ENCODE measurements around the gene CALHM1. TPM values are rescaled to one million over a fixed set of nuclear protein-coding genes. Genes with fewer than 3 reads are reported as not detected.

CALHM1 gene
- polyA plus RNA-seq, 6 donors from 2014 or later: not detected

DNA sequence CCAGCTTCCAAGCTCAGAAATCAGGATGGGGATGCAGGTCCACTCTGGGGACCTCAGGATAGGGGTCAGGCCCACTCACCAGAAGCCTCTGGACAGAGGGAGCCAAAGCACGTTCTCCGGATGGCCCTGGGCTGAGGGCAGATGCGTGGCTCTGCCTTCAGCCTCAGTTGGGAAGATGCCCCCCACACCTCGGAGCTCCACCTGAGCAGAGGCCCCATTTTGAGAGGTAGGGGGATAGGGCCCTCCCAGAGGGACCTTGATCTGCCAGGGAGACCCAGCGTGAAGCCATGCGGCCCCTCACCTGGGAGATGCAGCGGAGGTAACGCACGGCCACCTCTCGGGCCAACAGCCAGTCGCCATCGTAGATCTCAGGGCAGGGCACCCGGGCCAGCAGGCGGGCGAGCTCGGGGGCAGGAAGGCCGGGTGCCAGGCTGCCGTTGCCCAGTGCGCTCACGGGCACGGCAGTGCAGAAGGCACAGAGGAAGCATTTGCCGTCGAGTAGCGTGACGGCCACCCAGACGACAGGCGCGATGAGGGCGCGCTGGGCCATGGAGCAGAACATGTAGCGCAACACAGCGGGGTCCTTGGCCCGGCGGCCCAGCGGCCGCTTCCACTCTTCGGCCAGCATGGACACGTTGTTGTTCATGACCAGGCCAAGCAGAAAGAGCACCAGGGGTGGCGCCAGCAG, 660 bp downstream of the CALHM1 start:
- no peak overlapping the region for H3K4me3 Mint-ChIP-seq
- peaks cover 0 to 7% (median 0%) of the 10 kb centered on the region in 3 donors for H3K4me1 Mint-ChIP-seq
- ATAC-seq (ENCODE audit: low read depth in 2 of 2): no peak
- H3K9me3 Mint-ChIP-seq: no peaks in the 10 kb centered on the region
- H3K27me3 Mint-ChIP-seq: peaks cover 0 to 12% (median 4%) of the 10 kb centered on the region in 3 donors
- no peak overlapping the region for H3K27ac Mint-ChIP-seq
- no peaks in the 10 kb centered on the region for H3K36me3 Mint-ChIP-seq
- DNase-seq: no peak

DNA sequence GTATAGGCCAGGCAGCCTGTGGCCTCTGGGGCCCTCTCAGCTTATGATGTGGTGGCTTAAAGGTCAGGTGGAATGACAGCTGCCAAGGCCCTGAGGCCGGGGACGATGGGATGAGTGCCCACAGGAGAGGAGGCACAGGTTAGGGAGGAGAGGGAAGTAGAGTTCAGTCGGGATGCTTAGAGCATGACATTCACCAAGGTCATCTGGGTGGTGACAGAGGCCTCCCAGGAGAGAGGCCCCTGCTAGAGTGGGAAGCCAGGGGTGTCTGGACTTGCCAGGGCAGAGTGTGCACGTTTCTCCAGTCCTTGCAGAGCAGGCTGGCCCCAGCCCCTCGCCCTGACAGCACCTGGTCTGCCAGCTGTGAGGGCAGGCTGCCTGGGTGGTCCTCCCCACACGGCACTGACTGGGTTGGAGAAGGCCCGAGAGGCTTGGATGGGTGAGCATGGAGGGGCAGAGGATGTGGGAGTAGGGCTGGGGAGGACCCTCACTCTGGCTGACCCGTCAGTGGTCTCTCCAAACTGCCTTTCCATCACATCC, 1.5 kb downstream of the CALHM1 start:
- H3K27ac Mint-ChIP-seq: no peak overlapping the region
- peaks cover under 1 to 12% (median 6%) of the 10 kb centered on the region in 3 donors for H3K4me1 Mint-ChIP-seq
- H3K36me3 Mint-ChIP-seq: no peaks in the 10 kb centered on the region
- H3K27me3 Mint-ChIP-seq: peaks cover 0 to 20% (median 4%) of the 10 kb centered on the region in 3 donors
- DNase-seq (no peak), ATAC-seq (ENCODE audit: low read depth in 2 of 2) (no peak)
- no peak overlapping the region for H3K4me3 Mint-ChIP-seq
- no peaks in the 10 kb centered on the region for H3K9me3 Mint-ChIP-seq

DNA sequence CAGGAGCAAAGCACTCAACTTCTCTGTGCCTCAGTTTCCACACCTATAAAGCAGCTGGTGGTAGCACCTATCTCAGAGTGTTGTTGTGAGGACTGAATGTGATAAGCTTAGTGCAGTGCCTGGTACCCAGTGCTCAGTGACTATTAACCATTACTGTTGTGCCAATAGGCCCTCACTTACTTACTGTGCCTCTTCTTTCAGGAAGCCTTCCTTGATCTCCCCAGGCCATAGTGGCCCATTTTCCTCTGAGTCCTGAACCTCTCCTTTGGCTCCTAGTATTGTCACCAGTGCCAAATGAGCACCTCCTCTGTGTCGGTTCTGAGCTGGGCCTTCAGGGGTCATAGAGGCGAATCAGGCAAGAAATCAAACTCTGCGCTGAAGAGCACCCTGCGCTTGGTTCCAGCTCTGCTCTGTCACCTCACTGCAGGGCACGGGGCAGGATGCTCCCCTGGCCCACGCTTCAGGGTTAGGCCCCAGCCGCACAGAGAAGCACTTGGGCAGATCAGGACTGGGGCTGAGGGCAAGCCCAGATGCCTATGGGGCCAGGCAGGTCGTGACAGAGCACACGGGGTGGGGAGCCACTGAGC, 2.5 kb downstream of the CALHM1 start:
- Mint-ChIP-seq H3K36me3 (no peaks in the 10 kb centered on the region), H3K27me3 (peaks cover 0 to 27% (median 4%) of the 10 kb centered on the region in 3 donors), H3K4me1 (peaks cover 9 to 12% (median 12%) of the 10 kb centered on the region in 3 donors), H3K4me3 (no peak overlapping the region), H3K27ac (no peak overlapping the region), H3K9me3 (no peaks in the 10 kb centered on the region)
- ATAC-seq (ENCODE audit: low read depth in 2 of 2): no peak
- DNase-seq: no peak

DNA sequence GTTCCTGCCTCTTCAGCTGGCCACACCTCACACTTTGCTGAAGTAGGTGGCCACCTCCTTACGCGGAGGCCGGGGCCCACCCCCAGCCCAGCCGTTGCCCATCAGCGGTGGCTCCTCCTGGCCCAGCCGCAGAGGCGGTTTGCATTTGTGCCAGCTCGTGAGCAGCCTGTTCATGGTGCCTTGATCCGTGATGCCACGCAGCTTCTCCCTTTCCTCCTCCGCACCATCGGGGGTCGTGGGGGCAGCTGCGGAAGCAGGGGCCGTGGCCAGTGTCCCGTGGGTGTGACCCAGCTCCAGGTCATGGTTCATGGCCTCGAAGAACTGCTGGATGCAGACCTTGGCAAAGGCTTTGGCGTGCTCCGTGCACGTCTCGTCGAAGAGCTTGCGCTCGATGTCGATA, 3.5 kb downstream of the CALHM1 start:
- Mint-ChIP-seq H3K27me3 (peaks cover 0 to 32% (median 4%) of the 10 kb centered on the region in 3 donors), H3K4me3 (no peak overlapping the region)
- no peak for ATAC-seq (ENCODE audit: low read depth in 2 of 2)

DNA sequence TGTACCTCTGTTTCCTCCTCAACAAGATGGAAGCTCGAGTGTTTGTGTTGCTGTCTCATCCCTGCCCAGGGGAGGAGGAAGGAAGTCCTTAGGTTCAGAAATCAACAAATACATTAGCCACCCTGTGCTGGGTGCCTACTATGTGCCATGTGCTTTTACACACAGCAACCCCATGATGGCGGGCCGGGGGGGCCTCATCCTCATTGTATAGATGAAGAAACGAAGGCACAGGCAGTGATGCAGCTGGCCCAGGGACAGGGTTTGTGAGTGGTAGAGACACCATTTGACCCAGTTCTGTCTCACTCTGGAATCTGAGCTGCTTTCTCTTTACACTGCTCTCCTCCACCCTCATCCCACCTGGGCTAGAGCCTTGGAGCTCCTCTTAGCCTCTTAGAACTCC, 4.7 kb downstream of the CALHM1 start:
- Mint-ChIP-seq H3K27ac (no peak overlapping the region), H3K4me3 (peak overlapping the region in 2 of 8 donors; percentile 44 to 84), H3K4me1 (peaks cover 16 to 21% (median 17%) of the 10 kb centered on the region in 3 donors), H3K36me3 (peaks cover 0 to under 1% of the 10 kb centered on the region in 2 donors), H3K27me3 (peaks cover 0 to 32% (median 4%) of the 10 kb centered on the region in 3 donors), H3K9me3 (no peaks in the 10 kb centered on the region)
- DNase-seq (no peak), ATAC-seq (ENCODE audit: low read depth in 2 of 2) (no peak)

More for the DNA sequence above, 3.5 kb downstream of the CALHM1 start:
- H3K36me3 Mint-ChIP-seq: no peaks in the 10 kb centered on the region
- no peak for DNase-seq
- H3K4me1 Mint-ChIP-seq: peaks cover 12 to 17% (median 16%) of the 10 kb centered on the region in 3 donors
- no peak overlapping the region for H3K27ac Mint-ChIP-seq
- H3K9me3 Mint-ChIP-seq: no peaks in the 10 kb centered on the region

DNA sequence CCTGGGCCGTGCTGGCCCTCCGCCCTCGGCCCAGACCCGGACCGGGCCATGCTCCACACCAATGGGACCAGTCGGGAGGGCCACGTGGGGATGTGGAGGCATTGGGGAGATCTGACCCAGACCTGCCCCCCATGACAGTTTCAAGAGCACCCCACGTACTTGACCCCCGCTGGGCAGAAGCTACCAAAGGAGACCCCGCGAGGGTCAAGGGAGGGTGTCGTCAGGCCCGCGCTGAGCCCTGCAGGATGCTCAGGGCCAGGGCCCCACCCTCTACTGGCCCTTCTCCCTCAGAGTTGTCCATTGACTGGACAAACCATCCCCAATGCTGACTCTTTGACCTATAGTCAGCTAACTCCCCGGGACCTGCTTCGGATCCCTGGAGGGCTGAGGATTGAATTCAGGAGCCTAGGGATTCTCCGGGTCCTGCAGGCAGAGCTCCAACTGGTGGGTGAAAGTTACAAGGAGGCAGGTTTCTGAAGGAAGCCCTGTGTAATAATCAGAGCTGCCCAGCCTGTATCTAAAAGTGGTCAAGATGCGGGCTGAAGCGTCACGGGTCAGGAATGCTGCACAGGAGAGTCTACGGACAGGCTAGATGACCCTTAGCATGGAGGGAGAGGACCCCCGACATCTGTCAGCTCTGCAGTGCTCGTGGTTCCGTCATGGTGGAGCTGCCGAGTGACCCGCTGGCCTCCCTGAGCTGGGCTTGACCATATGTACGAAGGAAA, 6.0 kb downstream of the CALHM1 start:
- peak overlapping the region in 1 of 6 donors; percentile 57 for H3K27ac Mint-ChIP-seq
- peaks cover 0 to 12% of the 10 kb centered on the region in 2 donors for H3K36me3 Mint-ChIP-seq
- peak overlapping the region; percentile 75 to 92 (median 85) for H3K4me3 Mint-ChIP-seq
- no peak for DNase-seq
- peaks cover 16 to 21% (median 17%) of the 10 kb centered on the region in 3 donors for H3K4me1 Mint-ChIP-seq
- no peaks in the 10 kb centered on the region for H3K9me3 Mint-ChIP-seq
- ATAC-seq (ENCODE audit: low read depth in 2 of 2): no peak
- H3K27me3 Mint-ChIP-seq: peaks cover 0 to 32% (median 4%) of the 10 kb centered on the region in 3 donors

DNA sequence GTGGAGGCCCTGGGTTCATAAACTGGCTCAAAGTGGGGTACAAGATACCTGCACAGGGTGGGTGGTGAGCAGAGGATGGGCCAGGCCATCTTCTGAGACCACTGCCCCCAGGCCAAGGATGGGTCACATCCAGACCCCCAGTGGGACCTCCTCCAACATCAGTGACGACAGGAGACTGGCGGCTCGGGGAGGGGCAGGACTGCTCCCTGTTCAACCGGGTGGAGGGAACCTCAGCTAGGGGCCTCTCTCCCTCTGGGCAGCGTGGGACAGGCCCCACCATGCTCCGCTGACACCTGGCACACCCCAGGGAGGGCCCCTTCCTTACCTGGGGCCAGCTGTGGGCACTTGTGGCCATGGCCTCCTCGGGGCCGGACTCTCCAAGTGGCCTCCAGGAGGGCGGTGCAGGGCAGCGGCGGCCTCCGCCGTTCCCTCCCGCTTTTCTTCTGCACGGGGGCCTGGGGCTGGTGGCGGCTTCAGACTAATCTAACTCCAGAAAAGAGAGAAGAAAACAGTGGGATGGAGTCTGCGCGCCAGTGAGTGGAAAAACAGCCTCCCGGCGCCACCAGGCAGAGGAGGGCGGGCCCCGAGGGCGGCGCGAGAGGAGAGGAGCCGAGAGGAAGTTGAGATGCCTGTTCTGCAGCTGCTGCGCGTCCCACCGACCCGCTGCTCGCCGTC, 6.7 kb downstream of the CALHM1 start, which contains the start of gene CALHM2:
CALHM2 (minus strand) TSS at position 540 of the 675 bp plus-strand sequence. CDS start 2,429 bp downstream, outside the sequence.
- H3K4me3 Mint-ChIP-seq: peak within 1 kb of the TSS; percentile 75 to 92 (median 86)
- peak; percentile 79 to 85 for ATAC-seq (ENCODE audit: low read depth in 2 of 2)
- peak; percentile 26 for DNase-seq
- H3K36me3 Mint-ChIP-seq: peaks cover 0 to 15% of the 10 kb centered on the region in 2 donors
- peaks cover 16 to 18% (median 17%) of the 10 kb centered on the region in 3 donors for H3K4me1 Mint-ChIP-seq
- H3K27ac Mint-ChIP-seq: peak within 1 kb of the TSS in 2 of 6 donors; percentile 57 to 70
- peaks cover 0 to 32% (median 1%) of the 10 kb centered on the region in 3 donors for H3K27me3 Mint-ChIP-seq
- H3K9me3 Mint-ChIP-seq: no peaks in the 10 kb centered on the region

DNA sequence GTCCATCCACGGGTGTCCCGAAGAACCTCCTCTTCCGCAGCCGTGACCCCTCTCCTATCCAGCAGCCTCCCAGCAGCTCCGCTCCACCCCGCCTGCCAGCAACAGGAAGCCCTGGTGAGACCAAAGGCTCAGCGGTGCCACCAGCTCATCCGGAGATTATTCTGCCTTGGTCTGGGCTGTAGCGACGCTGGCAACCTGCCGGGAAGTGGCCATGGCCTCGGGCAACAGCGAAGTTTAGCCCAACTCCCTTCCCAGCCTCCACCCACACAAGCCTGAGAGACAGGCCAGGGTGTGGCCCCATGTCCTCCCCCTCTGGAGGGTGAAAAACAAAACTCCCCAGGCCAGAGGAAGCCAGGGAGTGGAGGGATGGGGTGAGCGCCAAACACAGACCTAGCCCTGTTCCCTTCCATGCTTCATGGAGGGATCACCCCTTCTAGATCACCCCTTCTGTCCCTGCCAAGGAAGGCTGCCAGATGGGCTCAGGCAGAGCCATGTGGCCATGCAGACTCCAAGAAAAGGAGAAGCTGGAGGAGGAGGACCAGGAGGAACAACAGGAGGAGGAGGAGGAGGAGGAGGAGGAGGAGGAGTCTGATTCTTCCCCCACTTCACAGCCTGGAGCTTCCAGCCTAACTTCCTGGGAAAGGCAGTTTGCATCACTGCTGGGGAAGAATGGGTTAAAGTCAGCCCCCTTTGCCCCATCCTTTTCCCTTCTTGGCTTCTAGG, 7.4 kb downstream of the CALHM1 start:
- Mint-ChIP-seq H3K27me3 (peaks cover 0 to 32% (median 0%) of the 10 kb centered on the region in 3 donors), H3K27ac (peak overlapping the region in 3 of 6 donors; percentile 30 to 70 (median 52)), H3K9me3 (no peaks in the 10 kb centered on the region), H3K4me3 (peak overlapping the region; percentile 69 to 90 (median 84)), H3K4me1 (peaks cover 16 to 17% (median 17%) of the 10 kb centered on the region in 3 donors), H3K36me3 (peaks cover 0 to 15% of the 10 kb centered on the region in 2 donors)
- ATAC-seq (ENCODE audit: low read depth in 2 of 2) (peak; percentile 29 to 46), DNase-seq (no peak)

DNA sequence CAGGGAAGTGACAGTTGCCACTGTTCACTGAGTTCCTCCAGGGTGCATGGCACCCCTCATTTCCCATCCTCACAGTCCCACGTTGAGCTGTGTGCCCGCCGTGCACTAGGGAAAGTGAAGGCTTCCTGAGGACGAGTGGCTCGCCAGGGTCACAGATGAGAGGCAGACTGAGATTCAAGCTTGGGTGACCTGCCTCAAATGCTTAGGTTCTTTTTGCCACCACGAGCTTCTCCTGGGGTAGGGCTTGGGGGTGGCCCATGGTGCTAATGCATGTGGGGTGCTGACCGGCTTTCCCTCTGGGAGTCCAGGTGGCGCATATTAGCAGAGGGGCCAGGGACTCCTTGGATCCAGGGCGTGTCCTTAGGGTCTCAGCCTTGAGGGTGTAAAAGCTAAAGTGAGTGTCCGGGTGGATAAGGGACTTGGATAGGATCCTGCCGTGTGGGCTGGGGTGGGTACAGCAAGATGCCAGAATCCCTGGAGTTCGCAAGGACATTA, 8.5 kb downstream of the CALHM1 start:
- Mint-ChIP-seq H3K36me3 (peaks cover under 1 to 15% of the 10 kb centered on the region in 2 donors), H3K27ac (peak overlapping the region in 1 of 6 donors; percentile 33), H3K4me1 (peaks cover 16 to 17% (median 17%) of the 10 kb centered on the region in 3 donors), H3K9me3 (no peaks in the 10 kb centered on the region), H3K27me3 (peaks cover 0 to 32% (median 0%) of the 10 kb centered on the region in 3 donors), H3K4me3 (peak overlapping the region in 1 of 8 donors; percentile 84)
- ATAC-seq (ENCODE audit: low read depth in 2 of 2): no peak
- no peak for DNase-seq

DNA sequence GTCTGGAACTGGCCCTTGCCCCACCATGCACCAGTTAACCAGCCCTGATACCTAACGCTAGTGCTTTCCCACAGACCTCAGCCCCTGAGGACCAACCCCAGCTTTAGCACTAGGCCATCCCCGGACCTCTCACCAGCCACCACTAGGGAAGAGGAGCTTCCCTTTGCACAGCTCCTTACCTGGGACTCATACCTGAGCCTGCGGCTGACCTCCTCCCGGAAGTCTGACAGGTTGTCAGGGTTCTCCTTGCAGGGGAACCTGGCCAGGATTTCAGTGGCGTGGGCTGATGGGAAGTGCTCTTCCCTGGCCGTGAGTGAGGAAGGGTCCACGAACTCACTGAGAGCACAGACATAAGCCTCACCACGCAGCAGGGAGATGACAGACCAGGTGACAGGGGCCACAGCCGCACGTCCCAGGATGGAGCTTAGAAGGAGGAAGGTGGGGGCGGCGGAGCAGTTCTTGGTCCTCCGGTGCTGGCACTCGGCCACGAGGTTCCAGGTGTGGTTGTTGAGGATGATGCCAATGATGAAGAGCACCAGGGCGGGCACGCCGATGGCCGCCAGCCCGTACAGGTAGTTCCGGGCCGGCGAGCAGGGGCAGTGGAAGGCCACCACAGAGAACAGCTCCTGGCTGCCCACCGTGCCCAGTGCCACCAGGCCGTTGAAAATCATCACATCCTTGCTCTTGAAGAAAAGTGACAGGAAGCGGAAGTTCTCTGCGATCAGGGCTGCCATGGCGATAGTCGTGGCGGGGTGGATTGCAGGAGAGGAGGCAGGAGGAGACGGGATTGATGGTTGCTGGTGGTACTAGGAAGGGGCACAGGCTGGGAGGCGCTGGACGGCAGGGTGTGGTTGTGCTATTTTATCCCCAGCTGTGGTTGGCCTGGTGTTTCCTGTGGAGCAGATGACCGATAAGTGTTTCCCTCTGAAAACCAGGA, 9.2 kb downstream of the CALHM1 start:
- DNase-seq: no peak
- ATAC-seq (ENCODE audit: low read depth in 2 of 2): no peak
- Mint-ChIP-seq H3K4me1 (peaks cover 16 to 17% (median 17%) of the 10 kb centered on the region in 3 donors), H3K36me3 (peaks cover 6 to 15% of the 10 kb centered on the region in 2 donors), H3K27me3 (peaks cover 0 to 32% (median 0%) of the 10 kb centered on the region in 3 donors), H3K9me3 (no peaks in the 10 kb centered on the region), H3K4me3 (peak overlapping the region in 4 of 8 donors; percentile 30 to 84 (median 62)), H3K27ac (peak overlapping the region in 1 of 6 donors; percentile 85)

DNA sequence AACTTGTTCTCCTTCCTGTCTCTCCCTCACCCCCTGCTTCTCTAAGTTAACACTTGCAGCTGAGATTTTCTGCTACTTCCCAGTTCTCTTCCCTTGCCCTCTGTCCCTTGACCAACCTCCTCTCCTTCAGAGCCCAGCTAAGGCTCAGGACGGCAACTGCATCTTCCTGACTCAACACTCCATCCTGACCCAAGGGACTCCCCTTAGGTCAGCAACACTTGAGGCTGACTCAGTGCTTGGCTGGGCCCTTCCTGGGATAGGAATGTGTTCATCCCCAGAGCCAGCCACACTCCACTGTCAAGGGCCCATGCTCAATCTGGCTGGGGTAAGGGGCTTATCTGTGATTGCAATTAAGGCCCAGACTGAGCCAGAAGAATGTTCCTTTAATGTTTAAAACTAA, 10.0 kb downstream of the CALHM1 start:
- no peak for DNase-seq
- no peak overlapping the region for H3K4me3 Mint-ChIP-seq
- peaks cover 16 to 17% (median 17%) of the 10 kb centered on the region in 3 donors for H3K4me1 Mint-ChIP-seq
- no peaks in the 10 kb centered on the region for H3K9me3 Mint-ChIP-seq
- peaks cover 0 to 31% (median 0%) of the 10 kb centered on the region in 3 donors for H3K27me3 Mint-ChIP-seq
- H3K27ac Mint-ChIP-seq: peak overlapping the region in 1 of 6 donors; percentile 17
- ATAC-seq (ENCODE audit: low read depth in 2 of 2): no peak
- H3K36me3 Mint-ChIP-seq: peaks cover 13 to 18% of the 10 kb centered on the region in 2 donors

All from naive B cell (primary cell).